ENCODE data around the gene DNTTIP2. TPM values are rescaled to one million over a fixed set of nuclear protein-coding genes. Genes with fewer than 3 reads are reported as not detected.
A peak's percentile ranks its signal among the peaks of the same experiment; 100 is the strongest.
"Not testable (repeated sequence)": the region's sequence is repeated elsewhere in the genome, so short reads cannot be mapped to it uniquely, and the experiment has no call there.

Gene DNTTIP2, protein sequence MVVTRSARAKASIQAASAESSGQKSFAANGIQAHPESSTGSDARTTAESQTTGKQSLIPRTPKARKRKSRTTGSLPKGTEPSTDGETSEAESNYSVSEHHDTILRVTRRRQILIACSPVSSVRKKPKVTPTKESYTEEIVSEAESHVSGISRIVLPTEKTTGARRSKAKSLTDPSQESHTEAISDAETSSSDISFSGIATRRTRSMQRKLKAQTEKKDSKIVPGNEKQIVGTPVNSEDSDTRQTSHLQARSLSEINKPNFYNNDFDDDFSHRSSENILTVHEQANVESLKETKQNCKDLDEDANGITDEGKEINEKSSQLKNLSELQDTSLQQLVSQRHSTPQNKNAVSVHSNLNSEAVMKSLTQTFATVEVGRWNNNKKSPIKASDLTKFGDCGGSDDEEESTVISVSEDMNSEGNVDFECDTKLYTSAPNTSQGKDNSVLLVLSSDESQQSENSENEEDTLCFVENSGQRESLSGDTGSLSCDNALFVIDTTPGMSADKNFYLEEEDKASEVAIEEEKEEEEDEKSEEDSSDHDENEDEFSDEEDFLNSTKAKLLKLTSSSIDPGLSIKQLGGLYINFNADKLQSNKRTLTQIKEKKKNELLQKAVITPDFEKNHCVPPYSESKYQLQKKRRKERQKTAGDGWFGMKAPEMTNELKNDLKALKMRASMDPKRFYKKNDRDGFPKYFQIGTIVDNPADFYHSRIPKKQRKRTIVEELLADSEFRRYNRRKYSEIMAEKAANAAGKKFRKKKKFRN
- total RNA-seq, result 10 to 100 TPM; 51.8 to 84.2 (median 77.5) TPM
- polyA plus RNA-seq, result 10 to 100 TPM; 83.6 to 86.4 TPM
- total RNA-seq, result 114 reads per million, percentile 86 among the genes with 10 or more reads in this experiment

DNA sequence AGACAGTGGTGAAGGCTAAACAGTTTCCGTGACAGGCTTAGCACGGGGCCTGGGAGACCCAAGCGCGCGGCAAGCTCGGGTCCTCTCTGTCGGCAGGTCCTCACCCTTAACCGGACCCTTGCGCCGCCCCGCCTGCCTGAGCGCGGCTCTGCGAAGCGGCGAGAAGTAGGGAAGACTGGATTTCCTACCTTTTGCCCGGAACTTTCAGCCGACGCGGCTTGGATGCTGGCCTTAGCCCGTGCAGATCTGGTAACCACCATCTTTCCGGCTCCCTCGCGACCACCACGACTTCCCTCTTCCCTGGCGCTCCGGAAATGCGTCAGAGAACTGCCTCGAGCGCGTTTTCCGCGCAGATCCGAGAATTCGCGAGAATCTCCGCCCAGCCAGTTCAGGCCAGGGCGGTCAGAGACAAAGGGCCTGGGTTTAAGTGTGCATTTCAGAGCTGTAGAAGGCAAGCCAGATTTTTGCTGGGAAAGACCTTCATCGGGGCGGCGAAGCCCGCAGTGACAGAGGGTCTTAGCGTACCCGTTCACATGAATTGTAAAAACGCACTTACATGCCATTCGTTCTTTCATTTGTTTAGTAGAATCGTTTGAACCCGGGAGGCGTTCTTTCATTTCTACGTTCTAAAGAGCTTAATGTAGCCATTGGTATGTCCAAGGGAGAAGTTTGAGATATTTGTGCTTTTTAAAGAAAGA lies at the start of gene DNTTIP2:
Gene DNTTIP2 (minus strand): TSS at position 318 of the 698 bp plus-strand sequence. CDS start 58 bp downstream, at position 260.
- H3K9me3 Mint-ChIP-seq, result no peaks in the 10 kb centered on the region
- peaks cover 34 to 62% (median 54%) of the 10 kb centered on the region in 7 donors for H3K4me1 Mint-ChIP-seq
- H3K27ac ChIP-seq (ENCODE audit: low read depth, low read length), result peak within 1 kb of the TSS; percentile 94
- DNase-seq, result peak; percentile 73 to 89 (median 86)
- H3K9me3 ChIP-seq (ENCODE audit: control insufficient read depth in 2 of 3, low read length in 3 of 3), result no peaks in the 10 kb centered on the region
- ChIA-PET CTCF (interaction anchor here (0.9 to 1.5 kb wide), 6 partner anchors 9 to 35 kb away, joined by 3 to 10 read pairs (median 4); partner anchors contain the start of gene GCLM), POLR2A (interaction anchor here (0.6 to 4.2 kb wide), 20 partner anchors 9 to 1354 kb away, joined by 3 to 51 read pairs (median 4); partner anchors contain the start of genes ABCD3, ALG14, GCLM and MTF2)
- intact Hi-C loops (cut with micrococcal nuclease), result loop anchor here (1.0 to 10.0 kb wide), 8 partner anchors 25 to 1196 kb away; partner anchors contain the start of genes GCLM (in 2 of the 2), ALG14 (in 1 of the 2) and DR1 (in 1 of the 2)
- H3K27me3 Mint-ChIP-seq, result no peaks in the 10 kb centered on the region
- no peaks in the 10 kb centered on the region for H3K27me3 ChIP-seq (ENCODE audit: control insufficient read depth in 2 of 2, insufficient read depth in 2 of 2, low read length in 2 of 2)
- H3K4me3 ChIP-seq (ENCODE audit: low read length), result peak within 1 kb of the TSS; percentile 83
- H3K4me1 ChIP-seq (ENCODE audit: control insufficient read depth in 2 of 2, insufficient read depth in 2 of 2, low read length in 2 of 2), result peaks cover 21 to 25% of the 10 kb centered on the region in 2 donors
- H3K36me3 ChIP-seq (ENCODE audit: control insufficient read depth in 2 of 3, insufficient read depth in 3 of 3, low read length in 3 of 3), result peaks cover 8 to 26% (median 9%) of the 10 kb centered on the region in 3 experiments
- peak within 1 kb of the TSS; percentile 92 to 99 (median 97) for H3K4me3 Mint-ChIP-seq
- H3K36me3 Mint-ChIP-seq, result peaks cover 17 to 34% (median 26%) of the 10 kb centered on the region in 5 donors
- H3K27ac Mint-ChIP-seq, result peak within 1 kb of the TSS; percentile 96 to 99 (median 98)
- peak; percentile 90 for ATAC-seq

DNA sequence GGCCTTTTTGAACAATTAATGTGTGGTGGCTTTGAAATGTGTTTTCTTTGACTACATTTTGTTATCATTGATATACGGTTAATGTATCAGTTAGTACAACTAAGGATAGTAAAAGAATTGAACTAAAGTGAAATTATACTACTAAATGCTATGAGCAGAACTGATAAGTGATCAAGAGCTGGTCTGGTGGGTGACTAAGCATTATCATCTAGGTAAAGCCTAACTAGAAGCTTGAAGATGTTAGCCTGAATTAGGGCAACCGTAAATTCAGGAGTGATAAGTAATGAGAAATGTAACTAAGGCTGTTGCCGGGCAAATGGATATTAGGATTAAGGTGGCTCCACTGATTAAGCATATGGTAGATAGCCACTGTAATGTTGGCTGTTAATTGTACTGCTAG lies 46.2 kb upstream of the DNTTIP2 start:
- DNase-seq (no peak), ATAC-seq (no peak)
- no peak overlapping the region for H3K27ac Mint-ChIP-seq
- H3K27me3 Mint-ChIP-seq, result peaks cover 11 to 44% (median 26%) of the 10 kb centered on the region in 5 donors
- no peak overlapping the region for H3K27ac ChIP-seq (ENCODE audit: low read depth, low read length)
- no peaks in the 10 kb centered on the region for H3K4me1 ChIP-seq (ENCODE audit: control insufficient read depth in 2 of 2, insufficient read depth in 2 of 2, low read length in 2 of 2)
- H3K9me3 Mint-ChIP-seq, result peaks cover 3 to 43% (median 27%) of the 10 kb centered on the region in 11 donors
- H3K27me3 ChIP-seq (ENCODE audit: control insufficient read depth in 2 of 2, insufficient read depth in 2 of 2, low read length in 2 of 2), result no peaks in the 10 kb centered on the region
- POLR2A ChIA-PET, result no interaction called here
- H3K4me3 ChIP-seq (ENCODE audit: low read length), result no peak overlapping the region
- no peaks in the 10 kb centered on the region for H3K36me3 ChIP-seq (ENCODE audit: control insufficient read depth in 2 of 3, insufficient read depth in 3 of 3, low read length in 3 of 3)
- CTCF ChIA-PET, result no interaction called here
- H3K4me1 Mint-ChIP-seq, result peaks cover 0 to 3% (median 0%) of the 10 kb centered on the region in 7 donors
- no peak overlapping the region for H3K4me3 Mint-ChIP-seq
- peaks cover 2 to 17% (median 4%) of the 10 kb centered on the region in 5 donors for H3K36me3 Mint-ChIP-seq
- no peaks in the 10 kb centered on the region for H3K9me3 ChIP-seq (ENCODE audit: control insufficient read depth in 2 of 3, low read length in 3 of 3)
- intact Hi-C loops (cut with micrococcal nuclease), result no loop called here

DNA sequence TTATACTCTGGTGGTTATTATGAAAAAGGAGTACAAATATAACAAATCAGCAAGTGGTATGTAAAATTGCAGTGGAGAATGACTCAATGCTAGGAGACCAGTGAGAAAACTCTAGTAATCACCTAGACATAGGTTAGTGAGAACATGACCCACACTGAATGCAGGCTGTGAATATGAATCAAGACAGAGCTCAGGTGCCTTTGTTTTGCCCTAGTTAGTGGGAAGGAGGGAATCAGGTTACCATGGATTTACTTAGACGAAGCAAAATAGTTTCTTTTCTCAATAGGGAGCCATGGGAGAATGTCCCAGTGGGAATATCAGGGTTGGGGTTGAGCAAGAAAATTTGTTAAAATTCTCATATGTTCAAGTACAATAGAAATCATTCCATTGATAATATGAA lies 40.8 kb upstream of the DNTTIP2 start:
- ChIA-PET POLR2A (no interaction called here), CTCF (no interaction called here)
- intact Hi-C loops (cut with micrococcal nuclease), result no loop called here
- Mint-ChIP-seq H3K9me3 (peaks cover 0 to 6% (median 0%) of the 10 kb centered on the region in 11 donors), H3K27ac (no peak overlapping the region), H3K4me1 (no peaks in the 10 kb centered on the region), H3K4me3 (no peak overlapping the region), H3K36me3 (peaks cover 0 to 11% (median 0%) of the 10 kb centered on the region in 5 donors), H3K27me3 (peaks cover 2 to 20% (median 12%) of the 10 kb centered on the region in 5 donors)
- Histone ChIP-seq H3K9me3 (ENCODE audit: control insufficient read depth in 2 of 3, low read length in 3 of 3) (no peaks in the 10 kb centered on the region), H3K4me1 (ENCODE audit: control insufficient read depth in 2 of 2, insufficient read depth in 2 of 2, low read length in 2 of 2) (no peaks in the 10 kb centered on the region), H3K4me3 (ENCODE audit: low read length) (no peak overlapping the region), H3K27ac (ENCODE audit: low read depth, low read length) (no peak overlapping the region), H3K36me3 (ENCODE audit: control insufficient read depth in 2 of 3, insufficient read depth in 3 of 3, low read length in 3 of 3) (no peaks in the 10 kb centered on the region), H3K27me3 (ENCODE audit: control insufficient read depth in 2 of 2, insufficient read depth in 2 of 2, low read length in 2 of 2) (no peaks in the 10 kb centered on the region)
- DNase-seq (no peak), ATAC-seq (no peak)

DNA sequence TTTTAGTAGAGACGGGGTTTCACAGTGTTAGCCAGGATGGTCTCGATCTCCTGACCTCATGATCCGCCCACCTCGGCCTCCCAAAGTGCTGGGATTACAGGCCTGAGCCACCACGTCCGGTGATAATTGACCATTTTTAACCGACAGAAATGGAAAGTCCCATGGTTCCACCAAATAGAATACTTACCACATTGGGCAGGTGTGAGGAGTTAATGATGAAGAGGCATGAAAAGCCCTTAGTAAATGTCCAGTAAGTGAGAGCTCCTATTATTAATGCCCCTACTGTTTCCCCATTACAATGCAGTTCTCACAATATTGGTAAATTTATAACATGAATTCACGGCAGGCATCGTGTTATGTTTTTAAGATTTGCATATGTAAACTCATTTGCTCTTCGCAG lies 38.3 kb upstream of the DNTTIP2 start:
- Mint-ChIP-seq H3K27me3 (peaks cover 0 to 41% (median 2%) of the 10 kb centered on the region in 5 donors), H3K27ac (no peak overlapping the region), H3K36me3 (peaks cover 0 to 11% (median under 1%) of the 10 kb centered on the region in 5 donors), H3K4me1 (no peaks in the 10 kb centered on the region), H3K9me3 (peaks cover 0 to 6% (median 0%) of the 10 kb centered on the region in 11 donors), H3K4me3 (no peak overlapping the region)
- ATAC-seq (no peak), DNase-seq (no peak)
- CTCF ChIA-PET, result no interaction called here
- no peaks in the 10 kb centered on the region for H3K9me3 ChIP-seq (ENCODE audit: control insufficient read depth in 2 of 3, low read length in 3 of 3)
- H3K4me1 ChIP-seq (ENCODE audit: control insufficient read depth in 2 of 2, insufficient read depth in 2 of 2, low read length in 2 of 2), result no peaks in the 10 kb centered on the region
- H3K4me3 ChIP-seq (ENCODE audit: low read length), result no peak overlapping the region
- no peaks in the 10 kb centered on the region for H3K36me3 ChIP-seq (ENCODE audit: control insufficient read depth in 2 of 3, insufficient read depth in 3 of 3, low read length in 3 of 3)
- H3K27me3 ChIP-seq (ENCODE audit: control insufficient read depth in 2 of 2, insufficient read depth in 2 of 2, low read length in 2 of 2), result no peaks in the 10 kb centered on the region
- H3K27ac ChIP-seq (ENCODE audit: low read depth, low read length), result no peak overlapping the region
- intact Hi-C loops (cut with micrococcal nuclease), result no loop called here
- POLR2A ChIA-PET, result no interaction called here

DNA sequence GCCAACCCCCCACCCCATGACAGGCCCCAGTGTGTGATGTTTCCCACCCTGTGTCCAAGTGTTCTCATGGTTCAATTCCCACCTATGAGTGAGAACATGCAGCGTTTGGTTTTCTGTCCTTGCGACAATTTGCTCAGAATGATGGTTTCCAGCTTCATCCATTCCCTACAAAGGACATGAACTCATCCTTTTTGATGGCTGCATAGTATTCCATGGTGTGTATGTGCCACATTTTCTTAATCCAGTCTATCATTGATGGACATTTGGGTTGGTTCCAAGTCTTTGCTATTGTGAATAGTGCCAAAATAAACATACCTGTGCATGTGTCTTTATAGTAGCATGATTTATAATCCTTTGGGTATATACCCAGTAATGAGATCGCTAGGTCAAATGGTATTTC lies 31.9 kb upstream of the DNTTIP2 start:
- H3K27me3 ChIP-seq (ENCODE audit: control insufficient read depth in 2 of 2, insufficient read depth in 2 of 2, low read length in 2 of 2); H3K27ac ChIP-seq (ENCODE audit: low read depth, low read length); H3K4me1 ChIP-seq (ENCODE audit: control insufficient read depth in 2 of 2, insufficient read depth in 2 of 2, low read length in 2 of 2); H3K9me3 ChIP-seq (ENCODE audit: control insufficient read depth in 2 of 3, low read length in 3 of 3); H3K36me3 ChIP-seq (ENCODE audit: control insufficient read depth in 2 of 3, insufficient read depth in 3 of 3, low read length in 3 of 3); DNase-seq; H3K27ac Mint-ChIP-seq; H3K36me3 Mint-ChIP-seq; H3K9me3 Mint-ChIP-seq; H3K4me3 ChIP-seq (ENCODE audit: low read length); intact Hi-C loops (cut with micrococcal nuclease); ATAC-seq: not testable (repeated sequence)
- Mint-ChIP-seq H3K27me3 (peaks cover 0 to 41% (median 0%) of the 10 kb centered on the region in 5 donors), H3K4me1 (peaks cover 16 to 32% (median 25%) of the 10 kb centered on the region in 7 donors), H3K4me3 (peak overlapping the region in 2 of 10 donors; percentile 22 to 42)
- POLR2A ChIA-PET, result interaction anchor here (3.6 kb wide), 2 partner anchors 32 to 65 kb away, joined by 26 to 38 read pairs; partner anchors contain the start of gene DNTTIP2
- CTCF ChIA-PET, result interaction anchor here (0.5 to 3.6 kb wide), 5 partner anchors 31 to 322 kb away, joined by 3 to 19 read pairs (median 10); partner anchors contain the start of gene DNTTIP2

Data from naive thymus-derived CD4-positive, alpha-beta T cell (primary cell).